Heart left ventricle (tissue), 16 donors: Measurements from ENCODE around the gene IWS1. TPM values are rescaled to one million over a fixed set of nuclear protein-coding genes. Genes with fewer than 3 reads are reported as not detected.

Experiments
- ATAC-seq, 4 donors: fragments of 200-7000 bp; cut with Tn5 transposase; one replicate each; pipeline ENCODE4 v1.9.1; 2020 to 2022; ENCODE audit warnings: moderate library complexity in 4 of 4, mild to moderate bottlenecking in 3 of 4, moderate number of reproducible peaks in 1 of 4
- DNase-seq, 5 donors: peaks; one replicate each; pipeline ENCODE4 v3.0.0-alpha.2; 2020
- H3K27ac ChIP-seq, 12 donors: fragments of 200-600 bp; sonication (generic) in 4 of 12; one replicate each; pipeline versions ENCODE4 v1.5.0 to v1.8.0; 2016 to 2022; ENCODE audit warnings: mild to moderate bottlenecking in 2 of 12
- H3K27me3 ChIP-seq, 9 donors: fragments of 200-600 bp; sonication (generic) in 2 of 9; one replicate each; pipeline versions ENCODE4 v1.5.1 to v1.8.0; 2016 to 2022; ENCODE audit warnings: mild to moderate bottlenecking in 3 of 9
- H3K36me3 ChIP-seq, 9 donors: fragments of 200-600 bp; sonication (generic) in 2 of 9; one replicate each; pipeline versions ENCODE4 v1.5.0 to v1.8.0; 2018 to 2022; ENCODE audit warnings: mild to moderate bottlenecking in 2 of 9
- H3K4me1 ChIP-seq, 12 donors: fragments of 200-600 bp; sonication (generic) in 4 of 12; one replicate each; pipeline versions ENCODE4 v1.5.0 to v1.8.0; 2016 to 2022; ENCODE audit warnings: mild to moderate bottlenecking in 3 of 12
- H3K4me3 ChIP-seq, 12 donors: fragments of 200-600 bp; sonication (generic) in 4 of 12; one replicate each; pipeline versions ENCODE4 v1.5.0 to v1.8.0; 2017 to 2022; ENCODE audit warnings: mild to moderate bottlenecking in 9 of 12, moderate library complexity in 4 of 12
- H3K9me3 ChIP-seq, 12 donors: fragments of 200-600 bp; sonication (generic) in 4 of 12; one replicate each; pipeline versions ENCODE4 v1.5.0 to v1.8.0; 2016 to 2022; ENCODE audit warnings: mild to moderate bottlenecking in 1 of 12
- POLR2A ChIP-seq, 2 donors: fragments of 450-650 bp; IDR thresholded peaks; one replicate each; pipeline ENCODE4 v1.6.1; 2017; ENCODE audit warnings: antibody characterized with exemption in 2 of 2, mild to moderate bottlenecking in 2 of 2, moderate library complexity in 2 of 2
- WGBS, 4 donors: extraction: QIAGEN DNeasy Blood & Tissue Kit in 2 of 4; methylation state at CpG; one replicate each; pipeline versions ENCODE4 v1.1.5 to v1.1.7; 2013 to 2018; 5-methylcytosine and 5-hydroxymethylcytosine counted together
- intact Hi-C, 10 donors: fragments of 100-400 bp; cut with DNase I; formaldehyde crosslinking; loops; one replicate each; pipeline versions ENCODE4 v1.11.1 to v1.14.2; 2022
- polyA plus RNA-seq, 2 donors: library from polyadenylated mRNA; stranded (reverse); fragments of 200-250 nt; gene quantifications; one replicate each; pipeline ENCODE4 v1.2.3, GENCODE V29; 2013
- total RNA-seq, 9 donors: library from RNA; depleted of rRNA in 2 of 9; stranded (reverse); fragments of >200 nt in 2 of 9; fragmentation: NEBNext Ultra II Directional in 3 of 9; extraction: Animal tissue kit (Norgen Biotek cat#: 25700) in 3 of 9; gene quantifications; one replicate each; pipeline versions ENCODE4 v1.1.0 to v1.2.4, GENCODE V29; 2016 to 2023
- TF ChIP-seq, protein P1 (sequence below), 12 donors: fragments of 200-600 bp; sonication (generic) in 4 of 12; IDR thresholded peaks; one replicate each; pipeline versions ENCODE4 v1.5.0 to v1.8.0; 2018 to 2022; ENCODE audit warnings: antibody characterized with exemption in 12 of 12, mild to moderate bottlenecking in 5 of 12
- donor health status: ischemic (EF 13 %, LVEDD 7.1; RV severe dilation, severe dysfunction).
- donor health status: healthy with polysubstance abuse.
- donor health status: DM: no; HTN: yes; CAD: no.
- donor health status: DM: no; HTN: no; CAD: no.
- donor health status: ischemic (EF 25% LVEDD 6.9; RV normal size, moderate dysfunction).
- donor health status: ischemic (EF 25% LVEDD 5.7; RV mildly dilated, moderate dysfunction).
- donor health status: healthy.
- donor health status: DM: yes; HTN: yes; CAD: no.
- donor health status: ischemic (EF 35%, LVEDD 5.7; RV mildly dilated, moderate dysfunction).
- donor health status: nonischemic (EF 11% LVEDD 7.7; RV severe dilation, severe dysfunction).
- donor health status: DM: yes; HTN: yes; CAD: no.
- donor health status: PGD.
- donor health status: ischemic (EF 29% LVEDD 5.4; RV normal size, mild dysfunction).
- donor health status: nonischemic (EF 23%, LVEDD 6.1; RV moderate dilation, normal function).

Gene IWS1
- total and polyA plus RNA-seq, 11 donors = 37.6 to 62.2 (median 46.5) TPM

DNA sequence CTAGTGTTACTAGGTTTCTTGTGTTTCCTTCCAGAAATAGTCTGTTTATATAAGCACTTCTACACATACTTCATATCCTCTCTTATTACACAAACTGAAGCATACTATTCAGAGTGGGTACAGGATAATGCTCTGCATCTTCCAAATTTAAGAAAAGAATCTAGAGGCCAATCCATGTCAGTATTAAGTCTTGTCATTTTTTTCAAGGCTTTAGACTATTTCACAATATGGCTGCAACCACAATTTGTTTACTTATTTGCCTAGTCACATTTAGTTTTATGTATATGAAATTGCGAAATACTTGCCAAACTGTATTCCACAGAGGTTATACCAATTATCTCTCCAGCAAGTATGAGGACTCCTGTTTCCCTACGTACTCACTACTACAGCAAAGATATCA lies 27.9 kb downstream of the IWS1 start:
- intact Hi-C loops = no loop called here
- Histone ChIP-seq H3K27ac (no peak overlapping the region), H3K27me3 (no peaks in the 10 kb centered on the region), H3K36me3 (peaks cover 2 to 99% (median 97%) of the 10 kb centered on the region in 9 donors), H3K9me3 (no peaks in the 10 kb centered on the region), H3K4me1 (no peaks in the 10 kb centered on the region), H3K4me3 (no peak overlapping the region)
- 87 to 91% (median 88%) methylated on average over 2 of the region's 2 CpGs for WGBS, 4 donors
- DNase-seq = no peak
- TF ChIP-seq POLR2A (IDR thresholded peaks at IDR 0.05) = no peak
- TF ChIP-seq, protein P1, sequence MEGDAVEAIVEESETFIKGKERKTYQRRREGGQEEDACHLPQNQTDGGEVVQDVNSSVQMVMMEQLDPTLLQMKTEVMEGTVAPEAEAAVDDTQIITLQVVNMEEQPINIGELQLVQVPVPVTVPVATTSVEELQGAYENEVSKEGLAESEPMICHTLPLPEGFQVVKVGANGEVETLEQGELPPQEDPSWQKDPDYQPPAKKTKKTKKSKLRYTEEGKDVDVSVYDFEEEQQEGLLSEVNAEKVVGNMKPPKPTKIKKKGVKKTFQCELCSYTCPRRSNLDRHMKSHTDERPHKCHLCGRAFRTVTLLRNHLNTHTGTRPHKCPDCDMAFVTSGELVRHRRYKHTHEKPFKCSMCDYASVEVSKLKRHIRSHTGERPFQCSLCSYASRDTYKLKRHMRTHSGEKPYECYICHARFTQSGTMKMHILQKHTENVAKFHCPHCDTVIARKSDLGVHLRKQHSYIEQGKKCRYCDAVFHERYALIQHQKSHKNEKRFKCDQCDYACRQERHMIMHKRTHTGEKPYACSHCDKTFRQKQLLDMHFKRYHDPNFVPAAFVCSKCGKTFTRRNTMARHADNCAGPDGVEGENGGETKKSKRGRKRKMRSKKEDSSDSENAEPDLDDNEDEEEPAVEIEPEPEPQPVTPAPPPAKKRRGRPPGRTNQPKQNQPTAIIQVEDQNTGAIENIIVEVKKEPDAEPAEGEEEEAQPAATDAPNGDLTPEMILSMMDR (IDR thresholded peaks at IDR 0.05) = no peak
- ATAC-seq = no peak

DNA sequence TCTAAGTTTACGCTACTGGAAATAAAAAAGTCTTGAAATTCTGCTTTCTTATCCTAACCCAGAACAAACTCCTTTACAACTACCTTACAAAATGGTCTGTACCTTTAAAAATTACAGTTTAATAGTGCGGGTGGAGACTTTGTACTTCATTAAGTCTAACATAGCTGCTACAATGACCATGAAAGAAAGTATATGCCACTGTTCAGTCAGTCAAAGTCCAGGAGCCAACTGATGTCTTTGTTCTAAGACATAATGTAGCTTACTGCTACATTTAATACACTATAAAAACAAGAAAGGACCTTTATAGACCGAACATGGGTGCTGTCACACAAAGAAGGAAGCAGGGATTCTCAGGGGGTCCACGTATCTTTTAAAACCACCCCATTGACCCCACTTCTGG lies 36.0 kb downstream of the IWS1 start:
- Histone ChIP-seq H3K4me1 (peaks cover 0 to 11% (median 0%) of the 10 kb centered on the region in 12 donors), H3K27me3 (no peaks in the 10 kb centered on the region), H3K9me3 (no peaks in the 10 kb centered on the region), H3K36me3 (peaks cover 4 to 100% (median 100%) of the 10 kb centered on the region in 9 donors), H3K27ac (no peak overlapping the region), H3K4me3 (no peak overlapping the region)
- intact Hi-C loops = no loop called here
- no peak for TF ChIP-seq POLR2A (IDR thresholded peaks at IDR 0.05)
- TF ChIP-seq, protein P1 (IDR thresholded peaks at IDR 0.05) = no peak
- WGBS, 4 donors = 88 to 93% (median 92%) methylated on average over 4 of the region's 4 CpGs
- no peak for DNase-seq
- ATAC-seq = no peak

DNA sequence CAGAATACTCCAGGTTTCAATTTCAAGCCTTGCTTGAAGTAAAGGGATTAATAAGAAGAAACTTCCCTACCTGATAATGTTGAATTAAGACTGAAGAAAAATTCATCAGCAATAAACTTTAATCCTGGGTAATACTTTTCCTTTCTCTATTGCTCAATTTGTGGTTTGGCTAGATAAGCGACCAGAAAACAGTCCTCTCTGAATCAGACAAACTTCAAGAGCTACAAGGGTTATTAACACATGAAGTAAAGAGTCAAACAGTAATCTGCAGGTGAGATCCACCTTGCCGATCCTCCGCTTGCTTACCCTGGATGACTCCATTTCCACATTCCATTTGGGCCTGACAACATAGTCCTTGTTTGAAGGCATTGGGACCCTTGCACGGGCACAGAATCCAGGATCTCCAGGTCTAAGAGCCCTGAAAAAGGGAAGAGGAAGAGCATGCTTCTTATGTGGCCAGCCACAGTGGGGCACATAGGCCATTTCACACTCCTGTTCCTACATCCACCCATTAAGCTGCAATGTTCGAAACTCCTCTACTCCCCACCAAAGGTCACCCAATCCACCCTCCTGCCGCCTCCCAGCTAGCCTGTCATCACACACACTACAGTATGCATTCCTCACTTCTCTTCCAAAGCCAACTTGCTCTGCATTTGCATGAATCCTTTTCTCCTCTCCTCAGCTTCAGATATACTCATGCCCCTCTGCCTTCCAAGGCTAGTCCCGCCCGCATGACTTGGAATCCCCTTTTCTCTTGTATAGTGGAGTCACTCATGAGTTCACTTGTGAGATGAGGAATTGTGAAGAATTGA lies 39.8 kb downstream of the IWS1 start:
- Histone ChIP-seq H3K4me1 (peaks cover 0 to 11% (median 0%) of the 10 kb centered on the region in 12 donors), H3K27me3 (no peaks in the 10 kb centered on the region), H3K4me3 (no peak overlapping the region), H3K36me3 (peaks cover 2 to 98% (median 97%) of the 10 kb centered on the region in 9 donors), H3K9me3 (no peaks in the 10 kb centered on the region), H3K27ac (no peak overlapping the region)
- ATAC-seq (peak in 1 of 4 donors; percentile 44), DNase-seq (no peak)
- 91 to 95% (median 93%) methylated on average over 8 of the region's 8 CpGs for WGBS, 4 donors
- intact Hi-C loops = no loop called here
- no peak for TF ChIP-seq POLR2A (IDR thresholded peaks at IDR 0.05)
- TF ChIP-seq, protein P1 (IDR thresholded peaks at IDR 0.05) = no peak

DNA sequence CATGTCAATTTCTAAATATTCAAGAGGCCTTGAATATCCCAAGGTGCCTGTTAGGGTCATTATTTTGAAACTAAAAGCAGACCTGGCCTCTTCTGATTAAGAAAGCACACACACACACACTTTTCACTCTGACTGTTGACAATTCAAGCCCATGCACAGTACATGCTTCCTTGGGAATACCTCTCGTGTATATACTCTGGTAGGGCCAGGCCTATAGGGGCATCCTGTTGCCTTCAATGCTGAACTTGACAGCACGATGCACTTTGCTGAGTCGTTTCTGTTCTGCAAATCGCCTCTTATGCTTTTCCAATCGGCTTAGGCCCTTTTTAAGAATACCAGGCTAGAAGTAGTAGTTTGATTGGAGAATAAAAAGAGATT lies 40.6 kb downstream of the IWS1 start:
- WGBS, 4 donors = 80 to 90% (median 86%) methylated on average over 5 of the region's 5 CpGs
- no peak overlapping the region for H3K4me3 ChIP-seq
- ATAC-seq (no peak), DNase-seq (no peak)
- no peaks in the 10 kb centered on the region for H3K27me3 ChIP-seq
- H3K36me3 ChIP-seq = peaks cover 2 to 98% (median 97%) of the 10 kb centered on the region in 9 donors
- H3K4me1 ChIP-seq = peaks cover 0 to 11% (median 0%) of the 10 kb centered on the region in 12 donors
- H3K27ac ChIP-seq = no peak overlapping the region
- H3K9me3 ChIP-seq = no peaks in the 10 kb centered on the region
- no peak for TF ChIP-seq POLR2A (IDR thresholded peaks at IDR 0.05)
- TF ChIP-seq, protein P1 (IDR thresholded peaks at IDR 0.05) = no peak
- intact Hi-C loops = no loop called here
